NCI-H187 treated with DMSO at 0.1 percent for 48 hours (cell line): ENCODE measurements around the gene PPIL6.

Experiments used
- DNase-seq: peaks from one replicate; lab custom pipeline; 2025; lab: John Stamatoyannopoulos, UW

Gene PPIL6

GRCh38 chr6:109449064-109449794 lies 8.8 kb upstream of the PPIL6 start:
- no peak for DNase-seq

GRCh38 chr6:109448615-109449014 lies 8.2 kb upstream of the PPIL6 start:
- no peak for DNase-seq

GRCh38 chr6:109447878-109448555 lies 7.6 kb upstream of the PPIL6 start:
- DNase-seq, result no peak

- DNase-seq, result no peak
Measured at GRCh38 chr6:109447087-109447486, 6.7 kb upstream of the PPIL6 start.

- no peak for DNase-seq
Measured at GRCh38 chr6:109446541-109446940, 6.1 kb upstream of the PPIL6 start.

GRCh38 chr6:109446072-109446471 lies 5.6 kb upstream of the PPIL6 start:
- DNase-seq, result no peak

GRCh38 chr6:109445382-109445781 lies 5.0 kb upstream of the PPIL6 start:
- no peak for DNase-seq

GRCh38 chr6:109443425-109443950 lies 3.1 kb upstream of the PPIL6 start:
- DNase-seq, result no peak

- DNase-seq, result no peak
Measured at GRCh38 chr6:109442393-109442924, 2.0 kb upstream of the PPIL6 start.

GRCh38 chr6:109441069-109441816 lies 815 bp upstream of the PPIL6 start:
- no peak for DNase-seq

GRCh38 chr6:109436041-109436440 lies 4.4 kb downstream of the PPIL6 start:
- DNase-seq, result no peak

- DNase-seq, result no peak
Measured at GRCh38 chr6:109434456-109434855, 6.0 kb downstream of the PPIL6 start.

- DNase-seq, result no peak
Measured at GRCh38 chr6:109429496-109429895, 10.9 kb downstream of the PPIL6 start.

GRCh38 chr6:109428889-109429477 lies 11.4 kb downstream of the PPIL6 start:
- no peak for DNase-seq

- no peak for DNase-seq
Measured at GRCh38 chr6:109424946-109425345, 15.5 kb downstream of the PPIL6 start.

GRCh38 chr6:109421184-109421583 lies 19.2 kb downstream of the PPIL6 start:
- DNase-seq, result no peak

GRCh38 chr6:109420751-109421150 lies 19.7 kb downstream of the PPIL6 start:
- no peak for DNase-seq

- no peak for DNase-seq
Measured at GRCh38 chr6:109417646-109418045, 22.8 kb downstream of the PPIL6 start.

GRCh38 chr6:109411034-109411433 lies 29.4 kb downstream of the PPIL6 start:
- DNase-seq, result no peak

GRCh38 chr6:109406196-109406595 lies 34.2 kb downstream of the PPIL6 start:
- no peak for DNase-seq

GRCh38 chr6:109397020-109397419 lies 43.4 kb downstream of the PPIL6 start:
- no peak for DNase-seq
